Measurements from ENCODE around the gene TNFRSF12A. TPM values are rescaled to one million over a fixed set of nuclear protein-coding genes. Genes with fewer than 3 reads are reported as not detected.

Gene TNFRSF12A
- total and polyA plus RNA-seq, 2 of the 13 experiments (the other 11 are each of a cell fraction or from before 2014, with no cell fraction given): 61.9 to 66.0 TPM

GRCh38 chr16:2974319-2975056 is 45.7 kb upstream of the TNFRSF12A start (continued):
- TF ChIP-seq ARID4A (CRISPR knock-in tag; IDR thresholded peaks at IDR 0.05; ENCODE audit: borderline replicate concordance) (0 out of 2 replicates have a peak, but pooled peaks have one; percentile 16), ZBTB7A (CRISPR knock-in tag; IDR thresholded peaks at IDR 0.05) (no peak), PREB (CRISPR knock-in tag; IDR thresholded peaks at IDR 0.05) (no peak)

GRCh38 chr16:2975161-2975795 is 44.9 kb upstream of the TNFRSF12A start:
- TF ChIP-seq JDP2 (CRISPR knock-in tag; IDR thresholded peaks at IDR 0.05; ENCODE audit: borderline replicate concordance): no peak
- peak; percentile 68; the same call in 1 of the 2 replicates for TF ChIP-seq ZNF768 (CRISPR knock-in tag; IDR thresholded peaks at IDR 0.05)
- TF ChIP-seq AGO2 (optimal IDR thresholded peaks at IDR 0.05; ENCODE audit: low read depth, low read length): peak; percentile 82
- no peak for TF ChIP-seq ZNF691 (CRISPR knock-in tag; IDR thresholded peaks at IDR 0.05; ENCODE audit: borderline replicate concordance, low read depth)
- TF ChIP-seq ZSCAN22 (CRISPR knock-in tag; IDR thresholded peaks at IDR 0.05): no peak
- peak; percentile 55; the same call in 1 of the 2 replicates for TF ChIP-seq RBFOX2 (IDR thresholded peaks at IDR 0.05; ENCODE audit: low read depth, low read length)
- TF ChIP-seq PHF21A (CRISPR knock-in tag; IDR thresholded peaks at IDR 0.05): no peak
- no peak for TF ChIP-seq ARID4A (CRISPR knock-in tag; IDR thresholded peaks at IDR 0.05; ENCODE audit: borderline replicate concordance)
- ATAC-seq (no peak), FAIRE-seq (no peak), DNase-seq (ENCODE audit: low spot score) (no peak)
- Histone ChIP-seq H4K20me1 (ENCODE audit: insufficient read depth, low read length) (no peaks in the 10 kb centered on the region), H3K36me3 (replicated peaks in 1 of 2; ENCODE audit: control insufficient read depth in 1 of 2, insufficient read depth in 2 of 2, low read length in 2 of 2) (peaks cover 2 to 18% of the 10 kb centered on the region in 2 experiments; a peak in 3 of 5 replicates), H3K4me3 (replicated peaks in 1 of 3; ENCODE audit: insufficient read depth in 1 of 3, low read depth in 2 of 3, low read length in 3 of 3) (no peak overlapping the region), H3K4me1 (ENCODE audit: insufficient read depth, low read length) (peaks cover 9% of the 10 kb centered on the region), H2AFZ (ENCODE audit: low read length) (no peak overlapping the region), H3K27ac (ENCODE audit: extremely low read length, insufficient read depth, low read length) (no peak overlapping the region), H3K9ac (ENCODE audit: insufficient read depth, low read depth, low read length) (no peak overlapping the region), H3K27me3 (ENCODE audit: control insufficient read depth in 1 of 2, insufficient read depth in 2 of 2, low read length in 2 of 2) (no peaks in the 10 kb centered on the region), H3K9me3 (ENCODE audit: low read length) (no peaks in the 10 kb centered on the region), H3K4me2 (ENCODE audit: low read depth, low read length) (no peak overlapping the region), H3K79me2 (ENCODE audit: insufficient read depth, low read length) (peaks cover 15% of the 10 kb centered on the region)
- ChIA-PET POLR2A (no interaction called here), CTCF (ENCODE audit: low intra/inter-chr PET ratio, low total read pairs) (no interaction called here)
- 98% methylated on average over 22 of the region's 28 CpGs for WGBS (ENCODE audit: low lambda C conversion rate)
- BruUV-seq (replicated peaks): no TSS peak
- intact Hi-C loops (cut with micrococcal nuclease; ENCODE audit: unreplicated experiment) (no loop called here), in situ Hi-C loops (cut with HindIII; ENCODE audit: extremely low pct_ligation_motif_present, low pct_unique_long_range_greater_than_20kb) (no loop called here)

Measured in HepG2 (cell line).